Skeletal muscle satellite cell (primary cell): Measurements from ENCODE around the gene KLK4.

Experiments
- H3K27me3 ChIP-seq: 2 replicates; pipeline ENCODE4 v1.7.0; 2013; ENCODE audit warnings: low read length; ENCODE audit not compliant: control insufficient read depth, insufficient read depth
- H3K36me3 ChIP-seq: 2 replicates; pipeline ENCODE4 v1.7.0; 2013; ENCODE audit warnings: mild to moderate bottlenecking, control low read depth, low read length; ENCODE audit not compliant: insufficient read depth
- H3K4me1 ChIP-seq: 2 replicates; pipeline ENCODE4 v1.7.0; 2013; ENCODE audit warnings: low read length; ENCODE audit not compliant: control insufficient read depth, insufficient read depth
- H3K4me2 ChIP-seq: 2 replicates; pipeline ENCODE4 v1.7.0; 2013; ENCODE audit warnings: mild to moderate bottlenecking, low read length
- H3K4me3 ChIP-seq: 2 replicates; pipeline ENCODE4 v1.7.0; 2013; ENCODE audit warnings: low read length
- H3K9ac ChIP-seq: 2 replicates; pipeline ENCODE4 v1.7.0; 2013; ENCODE audit warnings: mild to moderate bottlenecking, low read depth, low read length, moderate library complexity
- H3K9me3 ChIP-seq: replicated peaks from 2 replicates; pipeline ENCODE4 v1.7.0; 2013; ENCODE audit warnings: mild to moderate bottlenecking, control low read depth, low read length

The KLK4 gene

DNA sequence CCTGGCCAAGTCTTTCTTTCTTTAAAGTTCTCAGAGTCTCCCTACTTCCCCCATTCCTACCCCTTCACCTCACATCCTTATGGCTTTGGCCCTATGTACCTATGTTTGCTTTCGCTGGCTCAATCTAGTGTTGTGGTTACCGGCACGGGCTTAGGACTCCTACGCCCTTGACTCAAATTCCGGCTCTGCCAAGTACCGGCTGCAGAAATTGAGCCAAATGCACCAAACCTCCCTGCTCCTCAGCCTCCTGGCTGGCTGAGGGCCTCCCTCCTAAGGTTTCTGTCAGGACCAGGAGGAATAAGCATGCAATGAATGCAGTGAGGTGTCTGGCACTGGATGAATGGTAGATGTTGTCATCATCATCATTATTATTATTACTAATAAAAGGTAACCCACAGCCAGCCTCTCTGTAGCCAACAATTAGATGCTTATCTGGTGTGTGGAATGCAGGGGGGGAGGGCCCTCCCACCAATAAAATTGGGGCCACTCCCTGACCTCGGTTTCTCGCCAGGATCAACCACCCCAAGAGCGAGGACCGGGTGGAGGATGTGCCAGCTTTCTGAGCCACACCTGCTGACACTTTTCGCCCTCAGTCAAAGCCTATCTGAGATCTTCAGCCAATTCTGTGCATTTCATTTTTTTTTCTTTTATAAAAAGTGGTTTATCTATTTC lies 21.0 kb upstream of the KLK4 start:
- no peak overlapping the region for H3K4me2 ChIP-seq
- no peaks in the 10 kb centered on the region for H3K9me3 ChIP-seq
- H3K4me1 ChIP-seq, result no peaks in the 10 kb centered on the region
- H3K36me3 ChIP-seq, result no peaks in the 10 kb centered on the region
- H3K4me3 ChIP-seq, result no peak overlapping the region
- no peak overlapping the region for H3K9ac ChIP-seq
- H3K27me3 ChIP-seq, result no peaks in the 10 kb centered on the region

DNA sequence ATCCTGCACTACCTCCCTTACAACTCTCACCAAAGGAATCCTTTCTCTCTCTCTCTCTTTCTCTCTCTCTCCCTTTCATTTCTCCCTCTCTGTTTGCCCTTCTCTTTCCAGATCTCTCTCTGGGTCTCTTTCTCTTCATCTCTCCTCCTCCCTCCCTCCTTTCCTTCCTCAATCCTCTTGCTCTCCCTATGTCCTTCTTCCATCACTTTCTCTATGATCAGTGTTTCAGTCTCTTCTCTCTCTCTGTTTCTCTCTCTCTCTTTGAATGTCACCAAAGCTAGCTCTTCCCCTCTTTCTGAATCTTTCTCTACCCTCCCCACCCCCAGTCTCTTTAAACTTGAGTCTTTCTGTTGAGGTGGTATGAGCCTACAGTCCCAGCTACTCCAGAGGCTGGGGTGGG lies 19.8 kb upstream of the KLK4 start:
- no peak overlapping the region for H3K4me2 ChIP-seq
- H3K36me3 ChIP-seq, result no peaks in the 10 kb centered on the region
- no peak overlapping the region for H3K4me3 ChIP-seq
- no peak overlapping the region for H3K9ac ChIP-seq
- no peaks in the 10 kb centered on the region for H3K27me3 ChIP-seq
- no peaks in the 10 kb centered on the region for H3K9me3 ChIP-seq
- H3K4me1 ChIP-seq, result no peaks in the 10 kb centered on the region

DNA sequence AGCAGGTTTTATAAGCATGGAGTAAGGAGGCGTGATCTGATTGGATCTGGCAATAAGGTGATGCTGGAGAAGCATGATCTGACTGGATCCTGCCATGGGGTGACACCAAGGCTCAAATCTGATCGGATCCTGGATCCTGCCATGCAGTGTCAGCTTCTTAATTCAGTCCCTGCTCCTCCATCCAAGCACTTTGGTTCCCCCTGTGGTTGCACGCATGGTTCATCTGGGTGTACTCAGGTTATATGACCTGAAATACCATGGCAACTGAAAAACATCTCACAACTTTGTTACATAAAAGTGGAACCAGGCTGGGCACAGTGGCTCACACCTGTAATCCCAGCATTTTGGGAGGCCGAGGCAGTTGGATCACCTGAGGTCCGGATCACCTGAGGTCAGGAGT lies 17.6 kb upstream of the KLK4 start:
- Histone ChIP-seq H3K4me3 (no peak overlapping the region), H3K9ac (no peak overlapping the region), H3K9me3 (no peaks in the 10 kb centered on the region), H3K4me2 (no peak overlapping the region), H3K27me3 (no peaks in the 10 kb centered on the region), H3K4me1 (no peaks in the 10 kb centered on the region), H3K36me3 (no peaks in the 10 kb centered on the region)

DNA sequence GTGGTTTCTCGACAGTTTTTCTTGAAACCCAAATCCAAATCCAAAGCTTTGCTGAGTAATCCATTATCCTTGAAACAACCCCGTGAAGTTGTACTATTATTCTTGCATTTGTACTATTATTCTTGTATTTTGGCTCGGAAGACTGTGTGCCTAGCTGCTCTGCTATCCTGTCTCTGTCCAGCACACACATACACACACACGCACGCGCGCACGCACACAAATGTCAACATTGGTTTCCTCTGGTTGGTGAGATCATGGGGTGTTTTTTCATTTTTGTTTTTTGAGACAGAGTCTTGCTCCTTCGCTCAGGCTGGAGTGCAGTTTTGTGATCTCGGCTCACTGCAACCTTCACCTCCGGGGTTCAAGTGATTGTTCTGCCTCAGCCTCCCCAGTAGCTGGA lies 14.9 kb upstream of the KLK4 start:
- H3K9me3 ChIP-seq, result no peaks in the 10 kb centered on the region
- no peaks in the 10 kb centered on the region for H3K27me3 ChIP-seq
- no peaks in the 10 kb centered on the region for H3K36me3 ChIP-seq
- H3K4me1 ChIP-seq, result no peaks in the 10 kb centered on the region
- no peak overlapping the region for H3K4me2 ChIP-seq
- H3K9ac ChIP-seq, result no peak overlapping the region
- no peak overlapping the region for H3K4me3 ChIP-seq

DNA sequence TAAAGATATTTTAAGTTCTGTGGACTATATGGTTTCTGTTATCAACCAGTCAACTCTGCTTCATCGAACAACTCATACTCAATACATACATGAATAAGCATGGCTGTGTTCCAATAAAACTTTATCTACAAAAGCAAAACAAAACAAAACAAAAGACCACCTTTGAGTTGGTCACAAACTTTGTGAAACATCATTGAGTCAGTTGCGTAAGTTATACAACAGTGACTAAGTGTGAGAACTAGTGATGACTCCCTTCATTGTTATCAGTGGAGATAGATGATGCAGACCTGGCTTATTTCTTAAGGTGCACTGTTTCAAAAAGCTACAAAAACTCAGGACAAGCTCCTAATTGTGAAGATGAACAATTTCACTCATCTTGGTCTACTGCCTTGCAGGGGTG lies 14.5 kb upstream of the KLK4 start:
- Histone ChIP-seq H3K36me3 (no peaks in the 10 kb centered on the region), H3K9me3 (no peaks in the 10 kb centered on the region), H3K4me3 (no peak overlapping the region), H3K9ac (no peak overlapping the region), H3K4me1 (no peaks in the 10 kb centered on the region), H3K4me2 (no peak overlapping the region), H3K27me3 (no peaks in the 10 kb centered on the region)

DNA sequence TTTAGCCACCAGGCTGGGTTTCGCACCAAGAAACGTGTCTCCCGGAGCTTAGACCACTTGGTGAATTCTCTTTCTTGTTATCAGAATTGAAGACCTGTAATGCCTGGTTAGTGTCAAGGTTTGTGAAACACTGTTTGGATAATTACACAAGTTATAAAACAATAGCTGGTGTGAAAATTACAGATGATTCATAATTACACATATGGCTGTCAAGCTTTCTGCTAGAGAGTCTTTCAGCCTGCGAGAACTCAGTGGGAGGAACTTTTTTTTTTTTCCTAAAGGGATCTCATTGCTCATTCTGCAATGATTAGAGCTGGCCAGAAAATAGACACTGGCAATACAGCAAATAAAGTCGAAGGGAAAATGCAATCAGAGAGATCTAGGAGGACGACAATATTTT lies 13.4 kb upstream of the KLK4 start:
- Histone ChIP-seq H3K27me3 (no peaks in the 10 kb centered on the region), H3K4me3 (no peak overlapping the region), H3K4me1 (no peaks in the 10 kb centered on the region), H3K9me3 (no peaks in the 10 kb centered on the region), H3K9ac (no peak overlapping the region), H3K36me3 (no peaks in the 10 kb centered on the region), H3K4me2 (no peak overlapping the region)

DNA sequence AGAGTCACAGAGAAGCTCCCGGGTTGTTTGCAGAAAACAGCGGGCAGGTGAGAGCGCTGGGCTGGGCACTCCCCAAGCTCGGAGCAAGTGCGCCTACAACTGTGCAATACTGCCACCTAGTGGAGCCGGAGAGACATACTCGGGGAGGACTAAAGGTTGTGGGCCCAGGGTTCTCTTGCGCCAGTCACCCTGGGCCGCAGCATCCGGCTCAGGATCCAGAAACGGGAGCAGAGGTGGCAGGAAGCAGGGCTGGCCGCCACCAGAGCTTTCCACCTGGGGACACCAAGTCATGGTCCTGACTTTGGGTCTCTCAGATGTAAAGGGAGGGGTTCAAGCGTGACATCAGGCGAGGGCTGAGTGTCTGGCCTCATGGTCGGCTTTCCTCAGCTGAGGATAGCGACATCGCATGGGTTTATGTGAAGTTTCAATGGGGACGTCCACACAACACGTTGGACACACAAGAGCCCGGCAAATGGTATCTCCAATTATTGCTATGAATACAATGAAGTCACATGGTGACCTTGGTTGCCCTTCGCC lies 11.2 kb upstream of the KLK4 start:
- H3K4me1 ChIP-seq, result no peaks in the 10 kb centered on the region
- no peak overlapping the region for H3K4me3 ChIP-seq
- H3K4me2 ChIP-seq, result no peak overlapping the region
- no peaks in the 10 kb centered on the region for H3K9me3 ChIP-seq
- no peak overlapping the region for H3K9ac ChIP-seq
- H3K27me3 ChIP-seq, result no peaks in the 10 kb centered on the region
- H3K36me3 ChIP-seq, result no peaks in the 10 kb centered on the region

DNA sequence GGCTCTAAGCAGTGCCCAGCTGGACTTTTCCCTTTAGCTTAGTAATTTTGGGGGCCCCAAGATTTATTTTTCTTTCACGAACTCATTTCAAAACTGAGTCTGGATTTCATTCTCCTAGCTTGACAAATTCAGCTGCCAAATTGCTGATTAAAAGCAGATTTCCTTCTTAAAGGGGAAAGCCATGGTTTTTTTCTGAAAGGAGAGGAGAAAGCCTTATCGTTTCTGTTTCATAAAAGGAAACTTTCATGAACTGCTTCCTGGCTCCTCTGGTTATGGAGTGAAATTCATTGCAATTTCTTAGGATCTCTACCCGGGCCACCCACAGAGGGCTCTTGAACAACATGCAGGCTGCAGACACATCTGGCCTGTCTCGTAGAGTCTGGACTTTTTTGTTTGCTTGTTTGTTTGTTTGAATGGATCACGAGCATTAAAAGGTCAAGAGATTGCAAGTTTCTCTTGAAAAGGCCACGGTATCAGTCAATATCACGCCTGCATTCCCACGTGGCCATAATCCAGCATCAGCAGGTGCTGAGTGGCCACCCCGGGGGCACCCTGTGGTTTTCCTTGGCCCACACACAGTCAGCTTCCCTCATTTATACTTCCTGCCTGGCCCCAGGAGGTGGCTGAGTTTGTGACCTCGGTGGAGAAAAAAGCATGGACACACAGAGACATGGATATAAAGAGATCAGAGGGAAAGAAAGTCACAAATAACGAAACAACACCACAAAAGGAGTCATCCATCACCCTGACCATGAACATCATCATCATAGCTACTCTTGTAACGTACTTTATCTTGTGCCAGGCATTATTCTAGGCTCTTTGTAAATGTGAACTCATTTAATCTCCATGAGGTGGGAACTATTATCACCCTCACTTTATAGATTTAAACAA lies 10.5 kb upstream of the KLK4 start:
- no peak overlapping the region for H3K4me3 ChIP-seq
- no peaks in the 10 kb centered on the region for H3K4me1 ChIP-seq
- H3K4me2 ChIP-seq, result no peak overlapping the region
- no peaks in the 10 kb centered on the region for H3K27me3 ChIP-seq
- no peaks in the 10 kb centered on the region for H3K36me3 ChIP-seq
- no peaks in the 10 kb centered on the region for H3K9me3 ChIP-seq
- H3K9ac ChIP-seq, result no peak overlapping the region

DNA sequence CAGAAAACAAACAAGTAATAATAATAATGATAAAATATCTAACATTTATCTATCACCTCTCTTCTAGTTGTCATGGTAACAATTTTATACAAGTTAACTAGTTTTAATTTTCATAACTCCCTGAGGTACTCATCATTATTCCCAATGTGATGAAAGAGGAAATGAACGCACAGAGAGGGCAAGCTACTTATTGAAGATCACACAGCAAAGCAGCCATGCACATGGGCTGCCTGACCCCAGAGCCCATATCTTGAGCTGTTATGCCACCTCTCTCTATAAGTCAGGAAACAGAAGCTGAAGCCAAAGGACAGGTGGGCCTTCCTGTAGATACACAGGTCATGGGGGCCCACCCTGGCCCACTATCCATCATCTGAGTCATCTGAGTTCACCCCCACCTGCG lies 4.9 kb upstream of the KLK4 start:
- Histone ChIP-seq H3K4me3 (no peak overlapping the region), H3K9ac (no peak overlapping the region), H3K9me3 (no peaks in the 10 kb centered on the region), H3K36me3 (no peaks in the 10 kb centered on the region), H3K4me2 (no peak overlapping the region), H3K27me3 (peaks cover 3% of the 10 kb centered on the region), H3K4me1 (no peaks in the 10 kb centered on the region)

DNA sequence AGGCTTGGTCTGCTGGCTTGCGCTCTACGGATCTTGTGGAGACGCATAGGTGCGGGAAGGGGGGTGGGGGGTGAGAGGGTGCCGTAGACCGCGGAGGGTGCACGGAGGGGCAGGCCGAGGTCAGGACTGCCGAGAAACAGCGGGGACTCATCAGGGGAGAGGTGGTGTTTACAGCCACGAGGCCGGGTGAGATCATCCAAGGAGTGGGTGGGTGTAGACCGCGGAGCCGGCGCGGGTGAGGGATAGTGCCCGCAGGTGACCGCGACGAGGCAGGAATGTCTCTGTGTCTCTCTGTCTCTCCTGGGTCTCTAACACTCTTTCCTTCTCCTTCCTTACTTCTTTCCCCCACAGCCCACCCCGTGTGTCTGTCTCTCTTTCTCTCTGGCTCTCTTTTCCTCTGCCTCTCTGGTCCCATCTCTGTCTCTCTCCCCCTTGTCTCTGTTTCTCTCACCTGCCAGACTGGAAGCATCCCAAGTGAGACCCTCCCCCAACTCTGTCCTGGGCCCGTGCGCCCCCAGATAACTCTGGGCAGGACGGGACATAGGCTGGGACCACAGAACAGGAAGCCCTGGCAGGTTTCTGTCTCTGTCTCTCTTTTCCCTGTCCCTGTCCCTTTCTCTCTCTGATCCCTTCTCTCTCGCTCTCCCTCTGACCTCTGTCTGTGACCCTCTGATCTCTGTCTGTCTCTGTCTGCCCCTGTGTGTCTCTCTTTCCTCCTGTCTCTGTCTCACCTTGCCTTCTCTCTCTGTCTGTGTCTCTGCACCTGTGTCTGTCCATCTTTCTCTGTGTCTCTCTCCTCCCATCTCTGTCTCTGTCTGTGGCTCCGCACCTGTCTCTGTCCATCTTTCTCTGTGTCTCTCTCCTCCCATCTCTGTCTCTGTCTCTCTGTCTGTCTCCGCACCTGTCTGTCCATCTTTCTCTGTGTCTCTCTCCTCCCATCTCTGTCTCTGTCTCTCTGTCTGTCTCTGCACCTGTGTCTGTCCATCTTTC lies 1.8 kb upstream of the KLK4 start:
- H3K4me3 ChIP-seq, result no peak overlapping the region
- no peak overlapping the region for H3K4me2 ChIP-seq
- H3K27me3 ChIP-seq, result peaks cover 3% of the 10 kb centered on the region
- H3K9me3 ChIP-seq, result no peaks in the 10 kb centered on the region
- H3K9ac ChIP-seq, result no peak overlapping the region
- H3K36me3 ChIP-seq, result no peaks in the 10 kb centered on the region
- H3K4me1 ChIP-seq, result no peaks in the 10 kb centered on the region

DNA sequence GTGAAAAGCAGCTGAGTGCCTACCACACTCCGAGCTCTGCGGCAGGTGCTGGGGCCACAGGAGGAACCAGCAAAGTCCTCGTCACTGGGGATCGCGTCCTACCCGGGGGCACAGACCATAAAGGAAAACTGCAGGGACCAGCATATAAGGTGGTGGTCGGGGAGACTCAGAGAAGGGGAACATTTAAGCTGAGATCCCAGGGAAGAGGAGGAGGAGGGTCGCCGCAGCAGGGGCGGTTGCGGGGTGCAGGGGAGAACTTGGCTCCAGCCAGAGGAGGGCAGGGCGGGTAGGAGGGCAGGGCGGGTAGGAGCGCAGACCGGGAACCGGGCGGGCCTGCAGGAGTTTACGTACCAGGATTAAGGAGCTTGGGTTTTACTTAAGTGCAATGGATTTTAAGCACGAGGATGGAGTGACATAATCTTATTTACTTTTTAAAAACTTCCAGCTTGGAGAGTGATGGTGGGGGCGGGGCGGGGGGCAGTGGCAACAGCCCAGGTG lies 956 bp upstream of the KLK4 start:
- H3K9ac ChIP-seq, result no peak overlapping the region
- H3K9me3 ChIP-seq, result no peaks in the 10 kb centered on the region
- no peaks in the 10 kb centered on the region for H3K4me1 ChIP-seq
- H3K4me2 ChIP-seq, result no peak overlapping the region
- peaks cover 3% of the 10 kb centered on the region for H3K27me3 ChIP-seq
- no peak overlapping the region for H3K4me3 ChIP-seq
- H3K36me3 ChIP-seq, result no peaks in the 10 kb centered on the region
